Coronary artery (tissue), 2 donors: ENCODE measurements around the gene IL10RA.
A peak's percentile ranks its signal among the peaks of the same experiment; 100 is the strongest.
"Not testable (repeated sequence)": the region's sequence is repeated elsewhere in the genome, so short reads cannot be mapped to it uniquely, and the experiment has no call there.

Experiments
- DNase-seq: peaks from one replicate; pipeline ENCODE4 v3.0.0-alpha.2; 2017; ENCODE audit warnings: low spot score
- H3K27ac ChIP-seq, 2 donors: fragments of 200-600 bp; sonication (generic); one replicate each; pipeline ENCODE4 v1.5.1; 2016 to 2019
- H3K4me3 ChIP-seq: fragments of 200-600 bp; sonication (generic); 2 replicates; pipeline ENCODE4 v1.5.1; 2016; ENCODE audit warnings: mild to moderate bottlenecking, moderate library complexity
- CTCF ChIP-seq: fragments of 200-600 bp; sonication (generic); IDR thresholded peaks from one replicate; pipeline ENCODE4 v1.5.1; 2019; ENCODE audit warnings: antibody characterized with exemption

Gene IL10RA

GRCh38 chr11:117945047-117945810 lies 41.0 kb upstream of the IL10RA start:
- no peak for DNase-seq
- no peak for TF ChIP-seq CTCF
- Histone ChIP-seq H3K4me3 (no peak overlapping the region), H3K27ac (no peak overlapping the region)

GRCh38 chr11:117946156-117946841 lies 39.9 kb upstream of the IL10RA start:
- Histone ChIP-seq H3K4me3 (no peak overlapping the region), H3K27ac (no peak overlapping the region)
- no peak for TF ChIP-seq CTCF
- DNase-seq, result no peak

- no peak overlapping the region for H3K27ac ChIP-seq
- peak; percentile 87 for DNase-seq
- no peak overlapping the region for H3K4me3 ChIP-seq
- TF ChIP-seq CTCF, result peak; percentile 81
These were observed 39.2 kb upstream of the IL10RA start for GRCh38 chr11:117946842-117947526.

GRCh38 chr11:117947751-117948150 lies 38.4 kb upstream of the IL10RA start:
- H3K4me3 ChIP-seq, DNase-seq, H3K27ac ChIP-seq: not testable (repeated sequence)

- DNase-seq, result not testable (repeated sequence)
These were observed 37.7 kb upstream of the IL10RA start for GRCh38 chr11:117948466-117948865.

GRCh38 chr11:117949062-117949461 lies 37.1 kb upstream of the IL10RA start:
- Histone ChIP-seq H3K4me3 (no peak overlapping the region), H3K27ac (no peak overlapping the region)
- no peak for DNase-seq
- no peak for TF ChIP-seq CTCF

More at GRCh38 chr11:117948466-117948865, 37.7 kb upstream of the IL10RA start:
- not testable (repeated sequence) for H3K27ac ChIP-seq, H3K4me3 ChIP-seq

- DNase-seq, result no peak
- Histone ChIP-seq H3K4me3 (no peak overlapping the region), H3K27ac (no peak overlapping the region)
- TF ChIP-seq CTCF, result no peak
These were observed 35.9 kb upstream of the IL10RA start for GRCh38 chr11:117950301-117950700.
